Adrenal gland (tissue), 5 donors: ENCODE results near the gene ACTN1.

Experiments
- CTCF ChIP-seq, 6 experiments: fragments of 450-650 bp in 4 of 6; fragments of 200-600 bp in 2 of 6; sonication (generic) in 1 of 6; IDR thresholded peaks; 1 replicate in 5 of 6; 2 replicates in 1 of 6; pipeline versions ENCODE4 v1.5.1 to v1.8.0; 2016 to 2021; ENCODE audit warnings: antibody characterized with exemption in 6 of 6, mild to moderate bottlenecking in 2 of 6, moderate library complexity in 1 of 6
- POLR2A ChIP-seq, 2 donors: fragments of 450-650 bp; IDR thresholded peaks; one replicate each; pipeline ENCODE4 v1.6.1; 2017; ENCODE audit warnings: antibody characterized with exemption in 2 of 2, mild to moderate bottlenecking in 2 of 2, moderate library complexity in 1 of 2
- donor health status: DM: no; HTN: no; CAD: no.

- TF ChIP-seq POLR2A (IDR thresholded peaks at IDR 0.05) = no peak
- TF ChIP-seq CTCF (IDR thresholded peaks at IDR 0.05) = peak in 1 of 6 experiments; percentile 15
These were observed 41.4 kb downstream of the ACTN1 start for GRCh38 chr14:68937471-68938270.
